SK-N-SH (cell line): Measurements from ENCODE around the gene PALLD.
A peak's percentile ranks its signal among the peaks of the same experiment; 100 is the strongest.

Experiments used
- EP300 ChIP-seq, 2 experiments: IDR thresholded peaks; 2 replicates each; pipeline versions ENCODE4 v1.4.0 to v1.6.1; 2012; ENCODE audit warnings: borderline replicate concordance in 1 of 2, low read depth in 1 of 2, low read length in 1 of 2
- RAD21 ChIP-seq: IDR thresholded peaks from 2 replicates; pipeline ENCODE4 v1.6.1; 2012; ENCODE audit warnings: mild to moderate bottlenecking, low read length
- RXRA ChIP-seq: IDR thresholded peaks from 2 replicates; pipeline ENCODE4 v1.4.0; 2012; ENCODE audit warnings: low read depth, mild to moderate bottlenecking, borderline replicate concordance
- SMC3 ChIP-seq: IDR thresholded peaks from 2 replicates; pipeline ENCODE4 v1.6.1; 2012; ENCODE audit warnings: low read depth, low read length, improper control_type of control experiment
- TF ChIP-seq, protein P1 (sequence below): fragments of 200-600 bp; sonication (generic); IDR thresholded peaks from 2 replicates; pipeline ENCODE4 v1.6.1; 2017; ENCODE audit warnings: antibody characterized with exemption, mild to moderate bottlenecking, moderate library complexity
- TF ChIP-seq, protein P2 (sequence below): IDR thresholded peaks from 2 replicates; pipeline ENCODE4 v1.4.0; 2012; ENCODE audit warnings: low read depth

DNA sequence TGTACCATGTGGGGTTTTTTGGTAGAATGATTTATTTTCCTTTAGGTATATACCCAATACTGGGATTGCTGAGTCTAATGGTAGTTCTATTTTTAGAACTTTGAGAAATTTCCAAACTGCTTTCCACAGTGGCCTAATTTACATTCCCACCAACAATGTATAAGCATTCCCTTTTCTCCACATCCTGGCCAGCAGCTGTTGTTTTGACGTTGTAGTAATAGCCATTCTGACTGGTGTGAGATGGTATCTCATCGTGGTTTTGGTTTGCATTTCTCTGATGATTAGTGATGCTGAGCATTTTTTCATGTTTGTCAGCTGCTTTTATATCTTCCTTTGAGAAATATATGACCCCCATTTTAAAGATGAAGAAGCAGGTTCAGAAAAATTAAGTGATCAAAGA is 359.5 kb downstream of the PALLD start:
- TF ChIP-seq RAD21, result no peak
- no peak; the same call in 1 of the 2 replicates for TF ChIP-seq RXRA
- TF ChIP-seq, protein P1, sequence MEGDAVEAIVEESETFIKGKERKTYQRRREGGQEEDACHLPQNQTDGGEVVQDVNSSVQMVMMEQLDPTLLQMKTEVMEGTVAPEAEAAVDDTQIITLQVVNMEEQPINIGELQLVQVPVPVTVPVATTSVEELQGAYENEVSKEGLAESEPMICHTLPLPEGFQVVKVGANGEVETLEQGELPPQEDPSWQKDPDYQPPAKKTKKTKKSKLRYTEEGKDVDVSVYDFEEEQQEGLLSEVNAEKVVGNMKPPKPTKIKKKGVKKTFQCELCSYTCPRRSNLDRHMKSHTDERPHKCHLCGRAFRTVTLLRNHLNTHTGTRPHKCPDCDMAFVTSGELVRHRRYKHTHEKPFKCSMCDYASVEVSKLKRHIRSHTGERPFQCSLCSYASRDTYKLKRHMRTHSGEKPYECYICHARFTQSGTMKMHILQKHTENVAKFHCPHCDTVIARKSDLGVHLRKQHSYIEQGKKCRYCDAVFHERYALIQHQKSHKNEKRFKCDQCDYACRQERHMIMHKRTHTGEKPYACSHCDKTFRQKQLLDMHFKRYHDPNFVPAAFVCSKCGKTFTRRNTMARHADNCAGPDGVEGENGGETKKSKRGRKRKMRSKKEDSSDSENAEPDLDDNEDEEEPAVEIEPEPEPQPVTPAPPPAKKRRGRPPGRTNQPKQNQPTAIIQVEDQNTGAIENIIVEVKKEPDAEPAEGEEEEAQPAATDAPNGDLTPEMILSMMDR, result no peak
- TF ChIP-seq, protein P2, sequence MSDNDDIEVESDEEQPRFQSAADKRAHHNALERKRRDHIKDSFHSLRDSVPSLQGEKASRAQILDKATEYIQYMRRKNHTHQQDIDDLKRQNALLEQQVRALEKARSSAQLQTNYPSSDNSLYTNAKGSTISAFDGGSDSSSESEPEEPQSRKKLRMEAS, result no peak
- no peak for TF ChIP-seq SMC3
- TF ChIP-seq EP300 (IDR thresholded peaks at IDR 0.05; ENCODE audit: borderline replicate concordance in 1 of 2, low read depth in 1 of 2, low read length in 1 of 2), result peak in 1 of 2 experiments; percentile 67; a peak in 1 of 4 replicates
